DMS153 treated with DMSO at 0.1 percent for 48 hours (cell line): ENCODE results near the gene MED9.

Experiments
- DNase-seq: peaks from one replicate; lab custom pipeline; 2025; ENCODE audit not compliant: unreplicated experiment; lab: John Stamatoyannopoulos, UW

The MED9 gene

GRCh38 chr17:17533901-17534441 lies 57.2 kb downstream of the MED9 start:
- peak; percentile 38 for DNase-seq

DNA sequence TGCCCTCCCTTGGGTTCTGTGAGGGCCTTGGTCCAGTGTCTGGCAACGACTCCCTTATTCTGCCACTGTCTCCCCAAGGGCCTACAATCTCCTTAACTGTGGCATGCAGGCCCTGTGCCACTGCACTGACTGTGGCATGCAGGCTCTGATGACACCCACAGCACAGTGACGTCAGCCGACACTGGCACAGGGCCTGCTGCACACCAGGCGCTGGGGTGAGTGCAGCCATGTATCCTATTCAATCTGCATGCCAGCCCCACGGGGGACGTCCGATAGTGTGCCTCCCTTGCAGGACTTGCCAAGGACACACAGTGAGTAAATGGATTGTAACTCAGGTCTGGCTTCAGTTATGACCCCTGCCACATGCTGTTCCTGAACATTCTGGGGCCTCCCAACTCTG lies 59.2 kb downstream of the MED9 start:
- DNase-seq: no peak

GRCh38 chr17:17536702-17537101 lies 59.9 kb downstream of the MED9 start:
- no peak for DNase-seq

DNA sequence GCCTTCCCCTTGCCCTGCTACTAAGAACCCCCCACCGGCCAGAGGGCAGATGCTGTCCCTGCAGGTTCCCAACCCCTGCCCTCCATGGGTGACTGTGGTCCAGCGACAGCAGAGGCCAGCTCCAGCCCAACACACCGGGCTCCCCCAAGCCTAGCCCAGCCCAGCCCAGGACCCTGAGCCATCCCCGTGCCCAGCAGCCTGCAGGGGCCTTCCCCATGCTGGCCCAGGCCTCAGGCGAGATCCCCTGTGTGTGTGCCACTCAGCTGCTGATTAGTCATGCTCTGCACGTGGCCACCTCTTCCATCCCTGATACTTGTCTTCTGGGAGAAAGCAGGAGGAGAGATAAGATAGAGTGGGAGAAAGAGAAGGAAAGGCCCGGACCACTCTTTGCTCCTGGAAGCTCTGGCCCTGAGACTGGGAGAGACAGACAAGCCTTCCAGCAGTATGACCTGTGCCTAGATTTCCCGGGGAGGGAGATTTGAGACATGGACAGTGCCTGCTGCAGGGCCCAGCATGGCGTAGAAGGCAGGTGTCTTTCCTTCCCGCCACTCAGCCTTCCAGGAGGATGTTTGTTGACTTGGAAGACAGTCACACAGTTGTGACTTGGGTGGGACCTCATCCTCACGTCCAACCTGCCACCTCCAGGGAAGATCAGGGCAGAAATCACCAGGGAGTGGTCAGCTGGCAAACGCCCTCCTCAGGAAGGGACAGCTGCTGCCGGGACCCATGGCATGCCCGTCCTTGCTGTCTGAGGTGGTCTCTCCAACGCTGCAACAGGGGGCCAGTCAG lies 60.7 kb downstream of the MED9 start:
- no peak for DNase-seq

- peak; percentile 73 for DNase-seq
Observed at GRCh38 chr17:17538417-17539391, 61.9 kb downstream of the MED9 start.

DNA sequence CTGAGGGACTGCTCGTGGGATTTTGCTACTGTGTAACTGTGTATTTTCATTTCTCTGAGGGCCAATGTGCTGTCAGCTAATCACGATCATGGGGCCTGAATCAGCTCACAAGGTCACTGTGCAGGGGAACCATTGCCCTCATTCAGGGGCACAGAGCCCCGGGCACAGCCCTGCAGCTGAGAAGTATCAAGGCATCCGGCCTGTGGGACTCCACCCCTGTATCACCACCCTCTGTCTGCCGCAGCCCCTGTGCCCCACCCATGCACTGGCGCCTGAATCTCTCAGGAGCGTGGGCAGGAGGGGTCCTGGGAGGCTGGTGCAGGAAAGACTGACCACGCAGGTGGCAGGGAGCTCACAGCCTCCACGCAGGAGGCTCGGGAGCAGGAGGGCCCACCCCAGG lies 62.8 kb downstream of the MED9 start:
- no peak for DNase-seq

GRCh38 chr17:17540278-17540906 lies 63.6 kb downstream of the MED9 start:
- no peak for DNase-seq

DNA sequence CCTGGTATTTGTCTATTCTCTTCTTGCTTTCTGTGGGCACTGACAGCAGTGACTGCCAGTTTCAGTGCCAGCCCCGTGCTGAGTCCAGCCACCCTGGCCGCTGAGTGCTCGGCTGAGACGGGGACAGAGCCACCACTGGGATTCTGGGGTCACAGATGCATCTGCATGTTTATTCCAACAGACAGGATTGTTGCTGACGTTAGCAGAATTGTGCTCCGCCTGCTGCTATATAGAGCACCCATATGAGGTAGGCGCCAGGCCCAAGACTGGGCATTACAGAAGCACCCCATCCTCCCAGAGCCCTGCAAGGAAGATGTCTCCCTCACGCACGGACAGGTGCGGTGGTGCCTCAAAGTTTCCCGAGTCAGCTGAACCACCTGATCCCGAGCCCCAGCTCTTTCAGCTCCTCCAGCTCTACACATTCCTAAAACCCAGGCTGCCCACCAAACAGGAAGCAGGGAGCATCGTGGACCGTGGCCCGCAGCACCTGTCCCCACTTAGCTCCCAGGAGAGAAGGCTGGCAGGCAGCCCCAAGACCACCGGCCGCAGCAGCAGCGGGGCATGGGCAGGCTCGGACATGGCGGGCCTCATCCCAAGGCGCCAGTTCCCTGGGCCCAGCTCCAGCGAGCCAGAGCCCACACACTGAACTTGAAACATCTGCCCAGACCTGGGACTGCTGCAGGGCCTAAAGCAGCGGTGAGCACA lies 64.3 kb downstream of the MED9 start:
- DNase-seq: no peak

DNA sequence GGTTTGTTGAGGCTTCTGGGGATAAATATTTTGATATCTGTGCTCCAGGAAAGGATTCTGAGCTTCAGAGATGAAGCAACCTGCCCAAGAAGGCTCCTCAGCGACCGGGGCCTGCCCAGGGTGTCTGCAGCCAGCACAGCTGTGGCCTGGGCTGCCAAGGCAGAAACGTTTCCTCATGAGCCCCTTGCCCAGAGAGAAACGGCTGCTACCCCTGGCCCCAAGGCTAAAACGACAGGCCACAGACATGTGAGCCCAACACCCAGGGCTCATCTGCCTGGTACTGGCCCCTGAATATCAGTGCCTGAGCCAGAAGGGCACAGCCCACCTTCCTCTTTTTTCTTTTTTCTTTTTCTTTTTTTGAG lies 64.8 kb downstream of the MED9 start:
- DNase-seq: no peak
